GM18868 (cell line): ENCODE results near the gene MEX3A.
"Not testable (repeated sequence)": the region's sequence is repeated elsewhere in the genome, so short reads cannot be mapped to it uniquely, and the experiment has no call there.

Source experiments
- ATAC-seq: cut with Tn5 transposase; IDR thresholded peaks from one replicate; pipeline ENCODE4 v1.9.1; 2021; ENCODE audit warnings: mild to moderate bottlenecking, moderate library complexity; ENCODE audit not compliant: unreplicated experiment

Gene MEX3A

DNA sequence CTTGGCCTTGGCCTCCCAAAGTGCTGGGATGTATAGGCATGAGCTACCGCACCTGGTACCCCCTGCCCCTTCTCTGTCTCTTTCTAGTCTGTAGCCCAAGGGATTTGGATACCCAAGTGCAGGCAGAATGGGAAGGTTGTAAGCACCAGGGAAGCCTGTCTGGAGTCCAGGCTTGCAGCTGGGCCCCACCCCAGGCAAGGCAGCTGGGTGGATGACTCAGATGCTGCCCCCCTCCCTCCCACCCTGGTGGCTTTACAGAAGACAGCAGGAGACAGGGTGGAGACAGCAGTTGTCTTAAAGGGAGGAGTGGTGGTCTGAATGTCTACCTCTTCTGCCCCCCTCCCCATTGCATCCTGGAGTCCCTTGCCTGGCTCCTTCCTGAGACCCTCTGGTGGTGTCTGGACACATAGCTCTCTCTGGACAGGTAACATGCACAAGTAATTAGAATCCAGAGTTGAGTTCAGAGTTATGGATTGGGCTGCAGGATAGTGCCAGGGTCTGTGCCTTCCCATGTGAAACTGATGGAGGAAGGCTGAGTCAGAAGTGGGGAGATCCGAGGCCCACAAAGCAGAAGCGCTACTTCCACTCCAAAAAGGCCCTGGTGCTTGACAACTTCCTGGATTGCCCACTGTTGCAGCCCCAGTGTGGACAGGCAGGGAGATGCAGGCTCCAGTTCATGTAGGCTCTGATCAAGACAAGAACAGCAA lies 37.4 kb upstream of the MEX3A start:
- no peak for ATAC-seq

DNA sequence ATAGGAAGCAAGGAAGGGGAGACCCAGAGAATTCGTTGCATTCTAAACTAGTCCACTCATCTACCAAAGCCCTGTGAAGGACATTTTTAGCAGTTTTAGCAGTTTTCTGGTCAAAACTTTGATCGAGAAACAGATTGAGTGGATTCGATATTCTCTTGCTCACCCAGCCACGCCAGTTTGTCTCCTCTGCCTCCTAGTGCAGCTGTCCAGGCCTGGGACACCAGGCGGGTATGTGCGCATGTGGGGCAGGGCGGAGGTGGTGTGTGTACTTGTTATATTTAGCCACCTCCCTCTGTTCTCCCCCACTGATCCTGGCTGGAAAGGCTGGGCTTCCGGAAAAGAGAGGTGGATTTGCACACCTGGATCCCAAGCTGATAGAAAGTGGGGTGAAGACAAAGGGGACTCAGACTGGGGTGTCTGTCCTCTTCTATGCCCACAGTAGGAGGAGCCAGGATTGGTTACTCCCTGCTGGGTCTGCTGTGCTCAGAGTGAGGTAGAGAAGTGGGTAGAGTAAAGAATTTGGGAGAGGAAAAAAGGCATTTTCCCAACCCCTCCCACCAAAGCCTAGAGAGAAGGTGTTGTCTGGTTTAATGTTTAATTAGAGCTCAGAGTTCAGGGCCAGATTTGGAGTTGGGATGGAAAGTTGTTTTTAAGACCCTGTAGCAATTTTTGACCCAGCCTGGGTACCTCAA lies 36.1 kb upstream of the MEX3A start:
- no peak for ATAC-seq

DNA sequence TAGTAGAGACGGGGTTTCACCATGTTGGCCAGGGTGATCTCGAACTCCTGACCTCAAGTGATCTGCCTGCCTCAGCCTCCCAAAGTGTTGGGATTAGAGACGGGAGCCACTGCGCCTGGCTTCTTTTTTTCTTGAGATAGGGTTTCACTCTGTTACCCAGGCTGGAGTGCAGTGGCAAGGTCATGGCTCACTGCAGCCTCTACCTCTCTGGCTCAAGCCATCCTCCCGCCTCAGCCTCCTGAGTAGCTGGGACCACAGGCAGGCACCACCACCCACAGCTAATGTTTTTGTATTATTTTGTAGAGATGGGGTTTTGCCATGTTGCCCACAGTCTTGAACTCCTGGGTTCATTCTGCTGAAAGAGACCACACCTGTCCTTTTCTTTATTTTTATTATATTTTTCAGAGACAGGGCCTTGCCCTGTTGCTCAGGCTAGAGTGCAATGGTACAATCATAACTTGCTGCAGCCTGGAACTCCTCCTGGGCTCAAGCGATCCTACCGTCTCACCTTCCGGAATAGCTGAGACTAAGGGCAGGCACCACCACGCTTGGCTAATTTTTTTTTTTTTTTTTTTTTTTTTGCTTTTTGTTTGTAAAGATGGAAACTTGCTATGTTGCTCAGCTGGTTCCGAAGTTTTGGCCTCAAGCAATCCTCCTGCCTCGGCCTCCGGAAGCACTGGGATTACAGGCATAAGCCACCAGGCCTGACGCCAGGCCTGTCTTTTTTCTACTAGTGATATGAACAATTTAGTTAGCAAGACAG lies 35.3 kb upstream of the MEX3A start:
- no peak for ATAC-seq

DNA sequence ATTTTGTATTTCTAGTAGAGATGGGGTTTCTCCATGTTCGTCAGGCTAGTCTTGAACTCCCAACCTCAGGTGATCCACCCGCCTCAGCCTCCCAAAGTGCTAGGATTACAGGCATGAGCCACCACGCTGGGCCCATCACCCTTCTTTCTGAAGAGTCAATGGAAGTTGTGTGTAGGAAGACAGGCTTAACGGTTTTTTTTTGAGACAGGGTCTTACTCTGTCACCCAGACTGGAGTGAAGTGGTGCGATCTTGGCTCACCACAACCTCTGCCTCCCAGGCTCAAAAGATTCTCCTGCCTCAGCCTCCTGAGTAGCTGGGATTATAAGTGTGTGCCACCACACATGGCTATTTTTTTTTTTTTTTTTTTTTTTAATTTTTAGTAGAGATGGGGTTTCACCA lies 34.5 kb upstream of the MEX3A start:
- ATAC-seq: not testable (repeated sequence)

DNA sequence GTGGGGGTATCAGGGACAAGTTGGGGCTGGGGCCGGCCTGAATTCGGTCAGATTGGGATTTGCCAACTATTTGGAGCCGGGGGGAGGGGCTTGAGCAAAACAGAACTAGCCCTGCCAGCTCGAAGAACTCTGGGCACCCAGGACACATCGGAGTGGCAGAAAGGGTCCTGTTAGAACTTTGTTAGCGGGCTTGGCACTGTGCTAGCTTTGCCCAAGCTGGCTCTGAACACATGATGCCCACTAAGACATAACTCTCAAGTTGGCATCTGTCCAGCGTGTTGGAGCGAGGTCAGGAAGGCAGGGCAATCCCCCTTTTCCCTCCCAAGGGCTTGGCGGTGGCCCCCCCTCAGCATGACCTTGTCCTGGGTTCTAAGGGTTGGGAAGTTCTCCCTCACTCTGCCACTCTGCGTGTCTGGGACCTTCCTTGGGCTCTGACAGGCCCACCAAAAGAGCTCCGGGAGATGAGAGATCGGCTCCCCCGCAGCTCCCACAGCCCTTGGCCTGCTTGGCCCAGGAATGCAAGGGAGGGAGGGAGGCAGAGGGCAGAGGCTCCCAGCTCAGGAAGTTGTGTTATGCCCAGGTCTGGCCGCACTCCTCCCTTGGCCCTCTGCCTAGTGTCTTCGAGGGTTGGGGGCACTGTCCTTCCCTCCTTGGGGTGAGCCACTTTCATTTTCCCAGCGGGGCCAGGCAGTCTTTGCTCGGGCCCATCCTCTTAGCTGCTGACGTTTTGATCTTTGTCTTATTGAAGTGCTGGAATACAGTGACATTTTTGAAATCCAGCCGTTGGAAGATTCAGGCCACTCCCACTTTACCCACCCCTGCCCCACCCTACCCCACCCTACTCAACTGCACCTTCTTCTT lies 33.5 kb upstream of the MEX3A start:
- ATAC-seq: no peak

DNA sequence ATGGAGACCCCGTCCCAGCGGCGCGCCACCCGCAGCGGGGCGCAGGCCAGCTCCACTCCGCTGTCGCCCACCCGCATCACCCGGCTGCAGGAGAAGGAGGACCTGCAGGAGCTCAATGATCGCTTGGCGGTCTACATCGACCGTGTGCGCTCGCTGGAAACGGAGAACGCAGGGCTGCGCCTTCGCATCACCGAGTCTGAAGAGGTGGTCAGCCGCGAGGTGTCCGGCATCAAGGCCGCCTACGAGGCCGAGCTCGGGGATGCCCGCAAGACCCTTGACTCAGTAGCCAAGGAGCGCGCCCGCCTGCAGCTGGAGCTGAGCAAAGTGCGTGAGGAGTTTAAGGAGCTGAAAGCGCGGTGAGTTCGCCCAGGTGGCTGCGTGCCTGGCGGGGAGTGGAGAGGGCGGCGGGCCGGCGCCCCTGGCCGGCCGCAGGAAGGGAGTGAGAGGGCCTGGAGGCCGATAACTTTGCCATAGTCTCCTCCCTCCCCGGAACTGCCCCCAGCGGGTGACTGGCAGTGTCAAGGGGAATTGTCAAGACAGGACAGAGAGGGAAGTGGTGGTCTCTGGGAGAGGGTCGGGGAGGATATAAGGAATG lies 32.8 kb upstream of the MEX3A start:
- ATAC-seq: no peak

DNA sequence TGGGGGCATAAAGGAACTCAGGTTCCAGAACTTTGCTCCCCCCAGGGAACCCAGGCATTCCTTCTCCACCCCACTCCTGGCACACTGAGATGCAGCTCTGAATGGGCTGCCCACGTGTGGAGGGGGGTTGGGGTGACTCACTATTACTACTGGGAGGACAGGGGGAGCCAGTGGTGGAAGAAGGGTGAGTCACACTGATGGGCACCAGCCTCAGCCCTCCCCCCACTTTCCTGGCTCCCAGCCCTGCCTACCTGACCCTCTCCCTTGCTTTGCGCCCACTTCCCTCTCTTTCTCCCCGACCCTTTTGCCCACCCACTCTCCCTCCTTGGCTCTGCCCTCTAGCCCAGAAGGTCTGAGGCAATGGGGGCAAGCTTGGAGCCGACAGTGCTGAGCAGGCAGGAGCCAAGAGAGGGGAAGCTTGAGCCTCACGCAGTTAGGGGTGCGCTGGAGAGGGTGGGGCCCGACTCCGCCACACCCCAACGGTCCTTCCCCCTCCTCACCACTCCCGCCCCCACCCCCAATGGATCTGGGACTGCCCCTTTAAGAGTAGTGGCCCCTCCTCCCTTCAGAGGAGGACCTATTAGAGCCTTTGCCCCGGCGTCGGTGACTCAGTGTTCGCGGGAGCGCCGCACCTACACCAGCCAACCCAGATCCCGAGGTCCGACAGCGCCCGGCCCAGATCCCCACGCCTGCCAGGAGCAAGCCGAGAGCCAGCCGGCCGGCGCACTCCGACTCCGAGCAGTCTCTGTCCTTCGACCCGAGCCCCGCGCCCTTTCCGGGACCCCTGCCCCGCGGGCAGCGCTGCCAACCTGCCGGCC lies 32.0 kb upstream of the MEX3A start, which contains the start of gene LMNA:
Gene LMNA, plus strand, starts transcription at position 611 of the 818 bp plus-strand sequence. CDS start 208 bp downstream, outside the sequence.
- peak; percentile 78 for ATAC-seq

DNA sequence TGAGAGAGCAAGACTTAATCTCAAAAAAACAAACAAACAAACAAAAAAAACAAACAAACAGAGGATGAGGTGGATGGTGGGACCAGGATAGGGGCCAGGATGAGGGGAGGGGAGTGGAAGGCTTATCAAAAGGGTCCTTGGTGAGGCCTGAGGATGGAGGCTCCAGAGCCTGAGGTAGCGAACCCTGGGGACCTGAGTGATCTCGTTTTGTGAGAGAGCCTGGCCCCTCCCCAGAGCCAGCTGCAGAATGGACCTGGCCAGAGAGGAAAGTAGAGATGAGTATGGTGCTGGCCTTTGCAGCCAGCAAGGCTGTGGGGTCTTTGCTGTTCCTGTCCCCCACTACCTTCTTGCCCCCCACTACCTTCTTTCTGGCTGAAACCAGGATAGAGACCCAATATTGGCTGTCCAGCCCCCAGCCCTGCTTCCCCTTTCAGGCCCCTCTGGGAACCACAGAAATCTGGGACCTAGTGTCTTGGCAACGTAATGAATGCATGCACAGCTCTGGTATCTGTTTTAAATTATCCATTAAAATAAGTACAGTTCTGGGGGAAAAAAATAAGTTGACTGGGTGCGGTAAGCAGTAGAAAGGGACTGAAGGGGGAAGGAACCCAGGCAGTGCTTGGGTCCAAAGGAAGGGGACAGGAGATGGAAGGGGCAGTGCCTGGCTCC lies 31.2 kb upstream of the MEX3A start:
- ATAC-seq: no peak

DNA sequence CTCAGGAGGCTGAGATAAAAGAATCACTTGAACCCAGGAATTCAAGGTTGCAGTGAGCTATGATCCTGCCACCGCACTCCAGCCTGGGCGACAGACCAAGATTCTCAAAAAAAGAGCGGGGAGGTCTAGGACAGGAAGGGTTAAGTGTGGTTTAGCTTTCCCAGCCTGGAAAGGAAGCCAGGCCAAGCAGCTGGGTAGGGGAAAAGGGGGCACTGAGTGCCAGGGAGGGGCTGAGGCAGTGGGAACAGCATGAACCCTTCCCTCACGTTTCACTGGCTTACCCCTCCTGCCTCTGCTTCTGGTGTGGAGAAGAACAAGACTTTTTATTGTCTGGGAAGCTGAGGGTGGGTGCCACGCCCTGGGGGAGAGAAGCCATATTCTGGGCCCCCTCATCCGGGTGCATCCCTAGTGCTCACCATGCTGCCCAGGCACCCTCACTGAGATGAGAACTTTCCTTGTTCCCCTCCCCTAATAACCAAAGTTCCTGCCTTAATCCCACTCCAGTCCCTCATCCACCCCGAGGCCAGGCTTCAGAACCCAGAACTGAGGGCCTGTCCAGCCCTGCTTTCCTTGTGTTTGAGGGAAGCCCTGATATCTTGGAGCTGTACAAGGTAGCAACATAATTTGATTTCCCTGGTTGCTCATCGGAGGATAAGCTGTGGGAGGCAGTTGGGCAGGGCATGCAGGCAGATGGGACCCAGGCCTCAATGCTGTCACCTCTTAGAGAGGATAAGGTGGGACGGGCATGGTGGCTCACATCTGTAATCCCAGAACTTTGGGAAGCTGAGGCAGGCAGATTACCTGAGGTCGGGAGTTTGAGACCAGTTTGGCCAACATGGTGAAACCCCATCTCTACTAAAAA lies 30.2 kb upstream of the MEX3A start:
- ATAC-seq: no peak

DNA sequence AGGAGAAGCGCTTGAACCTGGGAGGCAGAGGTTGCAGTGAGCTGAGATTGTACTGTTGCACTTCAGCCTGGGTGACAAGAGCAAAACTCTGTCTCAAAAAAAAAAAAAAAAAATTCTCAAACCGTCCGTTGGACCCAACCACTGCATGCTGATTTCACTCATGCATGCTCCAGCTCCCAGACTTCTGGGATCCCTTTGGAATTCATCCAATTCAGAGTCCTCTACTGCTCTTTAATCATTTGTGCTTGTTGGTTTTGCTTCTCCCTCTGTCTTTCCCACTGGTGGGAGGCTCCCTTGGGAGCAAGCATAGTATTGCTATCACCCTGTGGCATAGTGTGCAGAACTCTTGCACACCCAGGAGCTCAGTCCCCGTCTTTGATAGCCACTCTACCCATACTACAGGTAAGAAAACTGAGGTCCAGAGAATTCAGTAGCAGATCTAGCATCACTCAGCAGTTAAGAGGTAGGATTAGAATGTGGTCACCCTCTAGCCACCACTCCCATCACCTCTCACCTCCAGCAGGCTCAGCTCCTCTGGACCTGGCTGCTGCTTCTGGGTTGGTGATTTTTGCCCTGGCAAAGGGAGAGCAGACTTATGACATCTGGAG lies 29.2 kb upstream of the MEX3A start:
- no peak for ATAC-seq

DNA sequence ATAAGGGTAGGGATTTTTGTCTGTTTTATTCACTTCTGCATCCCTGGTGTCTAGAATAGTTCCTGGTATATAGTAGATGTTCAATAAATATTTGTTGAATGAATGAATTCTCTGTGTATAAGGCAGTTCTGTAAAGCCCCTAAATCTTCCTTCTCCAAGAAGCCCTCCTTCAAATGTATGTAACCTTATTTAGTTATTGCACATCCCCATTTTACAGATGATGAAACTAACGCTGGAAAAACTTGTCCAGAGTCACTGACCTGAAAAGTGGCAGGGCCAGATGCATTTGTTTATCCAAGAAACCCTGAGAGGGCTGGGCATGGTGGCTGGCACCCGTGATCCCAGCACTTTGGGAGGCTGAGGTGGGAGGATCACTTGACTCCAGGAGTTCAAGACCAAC lies 28.0 kb upstream of the MEX3A start:
- ATAC-seq: no peak

DNA sequence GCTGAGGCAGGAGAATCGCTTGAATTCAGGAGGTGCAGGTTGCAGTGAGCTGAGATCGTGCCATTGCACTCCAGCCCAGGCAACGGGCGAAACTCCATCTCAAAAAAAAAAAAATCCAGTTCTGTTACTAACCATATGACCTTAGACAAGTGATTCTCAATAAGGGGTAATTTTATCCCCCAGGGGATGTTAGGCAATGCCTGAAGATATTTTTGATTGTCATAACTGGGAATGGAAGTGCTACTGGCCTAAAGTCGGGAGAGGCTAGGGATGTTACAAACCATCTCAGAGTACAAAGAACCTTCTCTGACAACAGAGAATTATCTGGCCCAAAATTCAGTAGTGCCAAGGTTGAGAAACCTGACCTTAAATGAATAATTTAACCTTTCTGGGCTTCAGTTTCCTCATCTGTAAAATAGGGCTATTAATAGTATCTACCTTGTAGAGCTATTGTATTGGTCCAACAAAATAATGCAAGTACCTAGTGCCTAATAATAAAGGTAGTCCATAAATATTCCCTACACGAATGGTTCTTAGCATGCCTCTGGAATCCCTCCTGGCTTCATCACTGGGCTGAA lies 26.5 kb upstream of the MEX3A start:
- no peak for ATAC-seq

DNA sequence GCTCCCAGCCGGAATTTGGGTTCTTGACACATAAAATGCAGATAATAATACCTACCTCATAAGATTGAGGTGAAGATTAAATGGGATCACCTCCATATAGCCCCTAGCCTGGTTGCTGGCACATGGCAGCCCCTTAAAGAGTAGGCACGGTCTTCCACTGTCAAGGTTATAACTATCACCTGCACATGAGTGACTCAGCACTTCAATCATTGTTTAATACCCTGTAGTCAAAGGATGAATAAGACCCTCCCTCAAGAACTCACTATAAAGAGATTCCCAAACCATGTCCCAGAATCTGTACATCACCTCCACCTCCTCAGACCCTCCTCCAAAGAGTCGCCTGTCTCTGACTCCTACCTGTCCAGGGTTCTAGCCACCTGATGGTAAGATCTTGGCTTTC lies 25.8 kb upstream of the MEX3A start:
- no peak for ATAC-seq

DNA sequence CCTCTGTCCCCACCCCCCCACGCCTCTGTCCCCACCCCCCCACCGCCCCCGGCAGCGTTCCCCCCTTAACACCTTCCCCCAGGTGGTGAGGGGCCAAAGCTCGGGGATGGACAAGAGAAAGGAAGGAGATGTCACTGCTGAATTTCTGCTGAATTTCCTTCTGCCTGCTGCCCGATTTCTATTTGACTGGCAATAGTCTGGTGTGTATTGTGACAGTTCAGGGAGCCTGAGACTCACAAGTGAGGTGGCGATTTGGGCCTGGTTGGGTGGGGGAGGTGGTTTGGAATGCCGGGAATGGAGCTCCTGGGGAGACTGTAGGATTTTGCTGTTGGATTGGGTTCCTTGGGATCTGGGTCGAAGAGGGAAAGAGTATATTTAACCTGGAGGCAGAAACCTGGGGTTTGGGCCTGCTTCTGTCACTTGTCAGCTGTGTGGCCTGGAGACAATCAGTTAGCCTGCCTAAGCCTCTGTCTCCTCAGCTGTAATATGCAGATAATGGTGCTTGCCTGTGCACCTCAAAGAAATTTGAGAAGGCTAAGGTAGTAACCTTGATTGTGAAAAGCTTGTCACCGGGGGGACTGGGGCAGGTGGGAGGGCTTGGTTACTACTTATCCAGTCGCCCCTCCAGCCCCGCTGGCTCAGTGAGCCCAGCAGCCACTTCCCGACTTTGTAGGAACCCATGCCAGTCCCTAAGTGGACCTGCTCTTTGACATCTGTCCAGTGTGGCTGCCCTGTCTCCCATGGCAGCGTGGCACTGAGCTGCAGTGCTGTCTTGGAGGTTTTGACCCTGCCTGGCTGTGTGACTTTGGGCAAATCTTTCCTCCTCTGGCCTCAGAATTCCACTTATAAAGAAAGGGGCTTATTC lies 24.6 kb upstream of the MEX3A start:
- no peak for ATAC-seq

DNA sequence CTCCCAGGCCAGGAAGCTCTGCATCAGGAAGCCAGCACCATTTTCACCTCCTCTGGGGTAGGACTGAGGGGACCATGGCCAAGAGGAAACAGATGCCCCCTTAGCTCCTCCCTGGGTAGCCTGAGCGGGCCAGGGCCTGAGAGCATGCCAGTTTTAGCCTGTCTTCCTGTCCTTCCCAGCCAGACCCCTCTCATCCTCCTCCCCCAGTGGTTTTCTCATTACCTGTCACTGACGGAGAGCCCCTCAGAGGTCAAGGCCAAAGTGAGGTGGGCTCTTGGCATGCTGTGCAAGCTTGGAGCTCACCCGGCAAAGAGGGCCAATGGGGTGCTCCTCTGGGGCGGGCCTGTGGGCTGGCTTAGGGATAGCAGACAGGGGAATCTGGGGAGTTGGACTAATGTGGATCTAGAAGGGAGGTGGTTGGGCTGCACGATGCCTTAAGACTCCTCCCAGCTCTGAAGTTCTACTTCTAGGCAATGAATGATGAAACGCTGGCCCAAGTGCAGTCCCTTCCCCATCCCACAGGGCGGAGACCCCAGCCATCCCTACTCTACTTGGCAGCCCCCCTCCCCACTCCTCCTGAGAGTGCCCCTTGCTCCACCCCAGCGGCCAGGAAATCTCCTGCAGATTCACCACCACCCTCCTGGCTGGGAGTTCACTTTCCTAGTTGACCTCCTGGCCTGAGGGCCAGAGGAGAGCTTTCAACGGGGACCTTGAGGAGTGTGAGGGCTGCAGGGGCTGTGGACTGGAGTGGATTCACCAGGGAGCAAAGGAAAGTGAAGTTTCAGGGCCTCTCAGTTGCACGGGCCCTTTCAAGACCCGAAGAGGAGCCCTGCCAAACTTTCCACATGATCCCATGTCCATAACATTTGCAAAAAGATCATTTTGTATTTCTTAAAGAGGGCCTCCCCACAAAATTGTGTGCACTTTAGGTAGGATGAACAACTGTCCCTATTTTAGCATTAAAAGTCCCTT lies 22.9 kb upstream of the MEX3A start:
- ATAC-seq: no peak
